NCI-H1930 (cell line): ENCODE data around the gene NSF.
"Not testable (repeated sequence)": the region's sequence is repeated elsewhere in the genome, so short reads cannot be mapped to it uniquely, and the experiment has no call there.

Experiments used
- DNase-seq, 2 experiments: peaks; one replicate each; lab custom pipeline; 2025; lab: John Stamatoyannopoulos, UW

NSF gene

GRCh38 chr17:46590157-46591146, at the start of gene NSF:
NSF (plus strand) TSS chr17:46590669; CDS start chr17:46590776, 107 bp downstream.
- not testable (repeated sequence) for DNase-seq

- DNase-seq, result not testable (repeated sequence)
Observed at GRCh38 chr17:46548607-46549006, 41.9 kb upstream of the NSF start.

- not testable (repeated sequence) for DNase-seq
Observed at GRCh38 chr17:46559155-46559554, 31.3 kb upstream of the NSF start.

- not testable (repeated sequence) for DNase-seq
Observed at GRCh38 chr17:46560048-46560447, 30.4 kb upstream of the NSF start.

GRCh38 chr17:46566284-46566683, 24.2 kb upstream of the NSF start:
- DNase-seq, result not testable (repeated sequence)

- not testable (repeated sequence) for DNase-seq
Observed at GRCh38 chr17:46566980-46567379, 23.5 kb upstream of the NSF start.

- DNase-seq, result not testable (repeated sequence)
Observed at GRCh38 chr17:46571796-46572195, 18.7 kb upstream of the NSF start.

GRCh38 chr17:46579083-46580075, 11.1 kb upstream of the NSF start, which contains the start of gene ARL17A:
ARL17A (minus strand) TSS chr17:46579691; CDS start chr17:46576322, 3,369 bp downstream.
- not testable (repeated sequence) for DNase-seq

- DNase-seq, result not testable (repeated sequence)
Observed at GRCh38 chr17:46580082-46580481, 10.4 kb upstream of the NSF start.

- DNase-seq, result not testable (repeated sequence)
Observed at GRCh38 chr17:46585444-46585843, 5.0 kb upstream of the NSF start.

GRCh38 chr17:46591332-46591731, 863 bp downstream of the NSF start:
- DNase-seq, result not testable (repeated sequence)

- DNase-seq, result not testable (repeated sequence)
Observed at GRCh38 chr17:46598344-46598931, 8.0 kb downstream of the NSF start.

- DNase-seq, result not testable (repeated sequence)
Observed at GRCh38 chr17:46600767-46601166, 10.3 kb downstream of the NSF start.

- not testable (repeated sequence) for DNase-seq
Observed at GRCh38 chr17:46603125-46603524, 12.7 kb downstream of the NSF start.

GRCh38 chr17:46611304-46611703, 20.8 kb downstream of the NSF start:
- DNase-seq, result not testable (repeated sequence)

- DNase-seq, result not testable (repeated sequence)
Observed at GRCh38 chr17:46613876-46614275, 23.4 kb downstream of the NSF start.

- DNase-seq, result not testable (repeated sequence)
Observed at GRCh38 chr17:46617121-46617520, 26.7 kb downstream of the NSF start.

- not testable (repeated sequence) for DNase-seq
Observed at GRCh38 chr17:46618975-46619374, 28.5 kb downstream of the NSF start.

GRCh38 chr17:46623790-46624189, 33.3 kb downstream of the NSF start:
- DNase-seq, result not testable (repeated sequence)

- not testable (repeated sequence) for DNase-seq
Observed at GRCh38 chr17:46624726-46625125, 34.3 kb downstream of the NSF start.

GRCh38 chr17:46627452-46627851, 37.0 kb downstream of the NSF start:
- not testable (repeated sequence) for DNase-seq
